HG02763 (cell line): ENCODE data around the gene SORBS2.
"Not testable (repeated sequence)": the region's sequence is repeated elsewhere in the genome, so short reads cannot be mapped to it uniquely, and the experiment has no call there.

Experiments
- ATAC-seq: cut with Tn5 transposase; IDR thresholded peaks from one replicate; pipeline ENCODE4 v1.9.1; 2021; ENCODE audit warnings: mild to moderate bottlenecking, moderate library complexity; ENCODE audit not compliant: unreplicated experiment

SORBS2 gene

GRCh38 chr4:185717377-185717741 is 94.6 kb downstream of the SORBS2 start:
- ATAC-seq, result no peak

DNA sequence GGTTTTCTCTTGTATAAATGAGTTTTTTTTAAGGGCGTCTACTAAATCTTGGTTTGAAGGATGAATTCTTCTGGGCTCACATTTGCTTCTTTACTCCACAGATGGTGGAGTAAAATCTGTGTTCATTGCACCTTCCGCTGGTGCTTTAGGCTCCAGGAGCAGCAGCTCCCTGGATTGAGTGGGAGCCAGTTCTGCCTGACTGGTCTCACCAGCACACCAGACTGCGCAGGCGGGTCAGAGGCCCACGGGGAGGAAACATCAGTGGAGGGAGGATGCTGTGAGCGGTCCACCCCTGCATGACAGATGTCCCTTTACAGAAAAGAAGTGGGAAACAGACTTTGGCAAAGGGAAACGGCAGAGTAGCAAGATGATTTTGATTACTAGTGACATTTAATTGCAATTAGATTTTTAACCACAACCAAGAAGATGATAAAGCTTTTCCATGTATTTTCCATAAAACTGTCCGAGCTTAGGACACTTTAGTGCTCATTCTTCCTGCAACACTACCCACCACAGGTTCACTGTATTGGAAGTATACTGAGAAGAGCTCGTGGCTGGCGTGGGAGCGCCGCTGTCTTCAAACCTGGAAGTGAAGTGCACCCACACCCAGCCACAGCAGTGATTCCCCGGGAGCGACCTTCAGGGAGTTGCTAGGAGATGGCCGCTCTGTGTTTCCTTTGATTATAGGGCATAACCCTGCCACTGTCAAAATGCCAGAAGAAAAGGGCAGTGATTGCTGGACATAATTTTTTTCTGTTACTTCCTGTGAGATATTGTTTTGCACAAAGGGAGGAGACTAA is 95.2 kb downstream of the SORBS2 start:
- ATAC-seq, result no peak

DNA sequence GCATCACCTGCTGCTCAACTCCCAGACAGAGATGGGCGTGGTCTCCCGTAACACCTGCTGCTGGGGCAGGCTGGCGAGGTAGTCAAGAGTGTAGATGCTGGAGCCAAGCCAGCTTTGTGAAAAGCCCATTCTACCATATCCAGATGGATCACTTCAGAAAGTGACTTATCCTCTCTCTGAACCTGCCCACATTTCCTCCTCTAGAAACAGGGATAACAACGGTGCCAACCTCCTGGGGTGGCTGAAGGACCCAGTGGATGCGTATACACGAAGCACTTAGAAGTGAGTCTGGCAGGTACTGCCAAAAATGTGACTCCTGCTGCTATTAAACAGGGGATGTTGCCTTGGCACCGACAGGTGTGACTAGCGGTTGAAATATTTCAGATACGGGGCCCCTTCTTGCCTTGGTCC is 95.8 kb downstream of the SORBS2 start:
- ATAC-seq, result no peak

- ATAC-seq, result not testable (repeated sequence)
Measured at GRCh38 chr4:185714524-185714923, 97.5 kb downstream of the SORBS2 start.

DNA sequence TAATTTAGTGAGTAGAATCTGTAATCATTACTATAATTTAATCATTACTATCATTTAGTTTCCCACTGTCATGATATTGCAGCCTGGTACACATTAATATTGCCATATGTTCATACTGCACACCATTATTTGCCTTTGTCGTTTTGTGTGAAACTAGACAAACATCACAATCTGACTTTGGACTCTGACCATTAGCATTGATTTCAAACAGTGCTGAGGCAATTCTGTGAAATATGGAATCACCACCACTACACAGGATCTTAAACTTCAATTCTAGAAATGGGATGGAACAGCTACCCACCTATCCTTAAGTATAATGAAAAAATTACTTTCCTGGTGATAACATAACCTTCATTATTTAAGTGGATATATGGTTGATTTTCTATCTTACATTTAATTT is 98.3 kb downstream of the SORBS2 start:
- ATAC-seq, result no peak

DNA sequence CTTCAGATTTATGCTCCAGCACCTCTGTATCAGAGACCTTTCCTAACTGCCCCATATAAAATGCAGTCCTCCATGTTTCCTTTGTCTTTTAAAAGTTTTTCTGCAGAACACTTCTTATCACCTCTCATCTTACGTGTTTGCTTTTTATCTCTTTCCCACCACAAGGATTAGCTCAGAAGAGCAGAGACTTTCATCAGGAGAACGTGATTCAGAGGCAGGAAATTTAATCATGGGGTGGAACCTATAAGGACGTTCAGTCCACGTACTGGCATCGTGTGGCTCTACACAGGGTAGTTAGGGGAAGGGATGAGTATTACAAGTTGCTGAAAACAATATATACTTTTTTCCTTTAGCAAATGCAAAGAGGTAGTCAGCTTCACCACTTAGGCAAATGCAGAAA is 98.7 kb downstream of the SORBS2 start:
- no peak for ATAC-seq

GRCh38 chr4:185712350-185713024 is 99.5 kb downstream of the SORBS2 start:
- ATAC-seq, result no peak

- no peak for ATAC-seq
Measured at GRCh38 chr4:185711726-185712125, 100.3 kb downstream of the SORBS2 start.

- no peak for ATAC-seq
Measured at GRCh38 chr4:185710487-185710995, 101.5 kb downstream of the SORBS2 start.

DNA sequence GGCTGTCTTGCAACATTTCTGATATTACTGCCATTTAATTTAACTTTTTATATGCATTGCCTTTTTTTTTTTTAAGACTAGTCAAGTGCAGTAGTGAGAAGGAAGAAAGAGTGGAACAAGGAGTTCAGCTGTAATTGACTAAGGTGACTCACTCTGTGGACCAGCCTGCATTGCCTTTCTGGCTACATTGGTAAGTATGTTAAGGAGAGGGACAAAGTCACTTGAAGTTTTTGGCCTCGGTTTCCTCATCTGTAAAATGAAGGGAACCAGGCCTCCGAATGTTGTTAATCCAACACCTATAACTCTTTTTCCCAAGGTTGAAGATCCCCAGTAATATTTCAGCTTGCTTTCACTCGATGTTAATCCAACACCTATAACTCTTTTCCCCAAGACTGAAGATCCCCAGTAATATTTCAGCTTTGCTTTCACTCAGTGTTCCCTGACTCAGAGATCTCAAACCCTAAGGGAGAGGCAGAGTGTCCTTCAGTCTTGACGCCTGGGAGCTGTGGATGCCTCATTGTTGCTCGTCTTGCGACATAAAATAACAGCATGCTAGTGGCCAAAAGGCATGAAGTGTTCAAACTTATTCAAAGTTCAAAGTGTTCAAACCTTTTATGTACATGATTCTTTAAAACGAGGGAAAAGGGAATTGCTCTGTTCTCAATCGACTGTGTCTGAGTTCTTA is 102.0 kb downstream of the SORBS2 start:
- ATAC-seq, result no peak

- no peak for ATAC-seq
Measured at GRCh38 chr4:185708348-185708747, 103.6 kb downstream of the SORBS2 start.

DNA sequence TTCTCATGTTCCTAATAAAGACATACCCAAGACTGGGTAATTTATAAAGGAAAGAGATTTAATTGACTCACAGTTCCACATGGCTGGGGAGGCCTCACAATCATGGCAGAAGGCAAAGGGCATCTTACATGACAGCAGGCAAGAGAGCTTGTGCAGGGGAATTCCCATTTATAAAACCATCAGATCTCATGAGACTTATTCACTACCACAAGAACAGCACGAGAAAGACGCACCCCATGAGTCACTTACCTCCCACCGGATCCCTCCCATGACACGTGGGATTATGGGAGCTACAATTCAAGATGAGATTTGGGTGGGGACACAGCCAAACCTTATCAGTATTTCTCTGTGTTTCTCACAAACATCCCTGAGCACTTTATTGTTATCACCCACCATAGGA is 104.4 kb downstream of the SORBS2 start:
- ATAC-seq, result not testable (repeated sequence)

DNA sequence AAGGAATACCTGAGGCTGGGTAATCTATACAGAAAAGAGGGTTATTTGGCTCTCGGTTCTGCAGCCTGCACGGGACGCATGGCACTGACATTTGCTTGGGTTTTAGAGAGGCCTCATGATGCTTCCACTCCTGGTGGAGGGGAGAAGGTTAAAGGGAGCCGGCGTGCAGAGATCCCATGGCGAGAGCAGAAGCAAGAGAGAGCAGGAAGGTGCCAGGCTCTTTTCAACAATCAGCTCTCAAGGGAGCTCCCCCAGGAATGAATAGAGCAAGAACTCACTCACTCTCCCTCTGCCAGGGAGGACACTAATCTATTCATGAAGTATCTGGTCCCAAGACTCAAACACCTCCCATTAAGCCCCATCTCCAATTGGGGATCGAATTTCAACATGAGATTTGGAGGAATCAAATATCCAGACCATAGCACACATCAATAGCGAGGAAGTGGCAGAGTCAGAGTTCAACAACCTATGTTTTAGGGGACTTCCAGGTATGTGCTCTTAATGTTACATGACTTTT is 109.8 kb downstream of the SORBS2 start:
- no peak for ATAC-seq

GRCh38 chr4:185700630-185701029 is 111.4 kb downstream of the SORBS2 start:
- no peak for ATAC-seq

DNA sequence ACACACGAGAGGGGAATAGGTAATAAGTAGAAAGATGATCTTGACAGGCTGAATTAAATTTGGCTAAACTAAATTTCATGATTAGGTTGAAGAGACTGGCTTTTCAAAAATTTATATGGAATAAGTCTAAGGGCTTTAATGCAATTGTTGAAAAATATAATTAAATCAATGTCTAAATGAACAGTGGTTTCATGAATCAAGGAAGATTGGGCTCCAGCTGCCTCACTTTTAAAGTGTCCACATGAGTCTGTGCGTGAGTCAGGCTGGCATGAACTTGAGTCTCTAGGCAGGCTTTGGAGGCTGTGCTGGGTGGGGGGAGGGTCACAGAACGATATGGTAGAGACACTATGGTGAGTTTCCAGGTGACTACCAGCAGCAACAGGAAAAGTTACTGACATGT is 111.9 kb downstream of the SORBS2 start:
- ATAC-seq, result no peak

- no peak for ATAC-seq
Measured at GRCh38 chr4:185697488-185697887, 114.5 kb downstream of the SORBS2 start.

DNA sequence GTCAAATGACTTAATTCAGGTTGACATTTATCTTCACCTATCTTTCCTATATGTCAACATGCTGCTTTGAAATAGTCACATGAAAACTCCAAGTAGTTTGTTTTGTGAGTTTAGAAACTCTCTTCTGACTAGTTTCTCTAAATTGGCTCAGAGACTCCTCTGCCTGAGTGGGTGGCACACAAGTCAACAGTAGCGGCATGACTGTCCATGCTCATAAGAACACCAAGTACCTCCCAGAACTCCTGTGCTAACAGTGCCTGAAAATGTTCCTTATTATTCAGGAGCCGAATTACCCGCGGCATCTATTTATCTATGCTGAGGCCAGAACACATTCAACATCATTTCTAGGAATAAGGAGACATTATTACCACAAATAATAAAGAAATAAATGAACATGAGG is 116.3 kb downstream of the SORBS2 start:
- no peak for ATAC-seq

GRCh38 chr4:185693548-185694215 is 118.3 kb downstream of the SORBS2 start:
- ATAC-seq, result no peak

DNA sequence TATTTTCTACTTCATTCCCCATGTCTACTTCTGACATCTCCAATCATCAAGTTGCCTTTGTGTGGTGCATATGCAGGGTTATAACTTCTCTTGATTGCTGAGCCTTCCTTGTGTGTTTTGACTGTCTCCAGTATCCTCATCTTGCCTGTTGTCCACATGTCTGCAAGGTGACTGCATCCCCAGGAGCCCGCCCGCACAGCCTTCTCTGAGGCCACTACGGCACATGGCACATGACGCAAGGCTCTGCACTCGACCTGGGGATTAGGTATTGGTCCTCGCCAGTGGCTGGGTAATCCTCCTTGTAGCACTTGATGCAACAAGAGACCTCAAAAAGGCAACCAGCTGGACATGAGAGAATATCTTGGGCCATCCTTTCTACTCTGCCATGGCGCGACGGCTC is 122.6 kb downstream of the SORBS2 start:
- no peak for ATAC-seq

- ATAC-seq, result no peak
Measured at GRCh38 chr4:185685804-185686203, 126.2 kb downstream of the SORBS2 start.

GRCh38 chr4:185683896-185684295 is 128.1 kb downstream of the SORBS2 start:
- no peak for ATAC-seq
